ENCODE measurements around the gene ZBTB44.
A peak's percentile ranks its signal among the peaks of the same experiment; 100 is the strongest.
"Not testable (repeated sequence)": the region's sequence is repeated elsewhere in the genome, so short reads cannot be mapped to it uniquely, and the experiment has no call there.

ZBTB44 gene

DNA sequence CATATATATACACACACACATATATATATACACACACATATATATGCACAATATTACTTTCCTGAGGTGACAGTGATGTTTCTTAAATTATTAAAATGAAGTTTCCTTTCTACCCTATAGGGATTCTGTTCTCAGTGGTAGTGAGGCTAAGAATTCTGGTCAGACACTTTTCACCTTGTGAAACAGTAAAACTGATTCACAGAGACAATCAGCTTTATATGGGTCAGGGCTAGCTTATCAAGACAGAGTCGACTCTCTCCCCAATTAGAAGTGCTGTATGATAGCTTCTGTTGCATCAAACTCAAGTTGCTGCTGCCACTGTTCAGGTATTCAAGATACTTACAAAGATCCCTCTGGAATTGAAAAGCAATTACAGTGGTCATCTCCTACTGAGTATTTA lies 68.4 kb downstream of the ZBTB44 start:
- DNase-seq: no peak

DNA sequence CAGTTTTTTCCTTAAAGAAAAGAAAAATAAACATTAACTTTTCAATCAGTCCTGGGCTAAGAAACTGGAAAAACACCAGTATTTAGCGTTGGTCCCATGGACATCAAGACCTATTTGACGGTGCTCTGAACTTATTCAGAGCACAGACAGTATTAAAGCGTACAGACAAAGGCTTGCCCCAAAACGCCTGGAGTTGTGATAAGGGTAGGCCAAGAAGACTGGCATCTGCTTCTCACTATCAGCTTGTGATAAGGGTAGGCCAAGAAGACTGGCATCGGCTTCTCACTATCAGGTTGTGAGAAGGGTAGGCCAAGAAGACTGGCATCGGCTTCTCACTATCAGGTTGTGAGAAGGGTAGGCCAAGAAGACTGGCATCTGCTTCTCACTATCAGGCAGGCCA lies 69.3 kb downstream of the ZBTB44 start:
- not testable (repeated sequence) for DNase-seq

DNA sequence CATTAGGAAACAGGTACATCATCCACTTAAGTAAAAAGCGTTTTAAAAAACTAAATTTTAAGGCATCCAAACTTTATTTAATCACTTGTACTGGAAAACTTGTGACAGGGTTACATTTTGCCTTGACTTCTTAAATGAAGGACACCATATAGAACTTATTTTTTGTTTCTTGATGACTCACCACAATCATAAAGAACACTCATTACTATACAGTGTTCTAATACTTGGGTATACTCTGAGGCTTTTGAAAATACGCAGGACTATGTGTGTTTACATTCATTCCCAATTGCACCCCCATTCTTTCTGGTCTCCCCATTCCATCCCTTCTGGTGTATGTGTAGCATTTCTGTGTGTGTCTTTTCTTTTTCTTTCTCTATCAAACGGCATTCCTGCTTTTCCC lies 69.9 kb downstream of the ZBTB44 start:
- DNase-seq: no peak

DNA sequence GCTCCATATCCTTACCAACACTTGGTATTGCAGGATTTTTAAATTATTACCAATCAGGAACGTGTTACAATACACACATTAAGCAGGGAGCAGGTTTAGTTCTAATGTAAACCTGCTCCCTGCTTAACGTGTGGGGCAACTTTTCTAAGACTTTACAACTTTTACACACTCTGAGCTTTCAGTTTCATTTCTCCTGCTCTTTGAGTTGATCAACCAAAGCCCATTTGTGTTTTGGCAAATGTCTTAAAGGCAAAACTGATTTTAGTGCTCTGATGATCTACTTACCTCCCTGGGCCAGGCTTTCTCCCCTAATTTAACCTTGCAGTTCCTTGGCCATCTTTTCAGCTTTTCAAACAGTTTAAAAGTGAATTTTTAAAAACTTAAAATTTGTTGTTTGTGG lies 70.9 kb downstream of the ZBTB44 start:
- no peak for DNase-seq

DNA sequence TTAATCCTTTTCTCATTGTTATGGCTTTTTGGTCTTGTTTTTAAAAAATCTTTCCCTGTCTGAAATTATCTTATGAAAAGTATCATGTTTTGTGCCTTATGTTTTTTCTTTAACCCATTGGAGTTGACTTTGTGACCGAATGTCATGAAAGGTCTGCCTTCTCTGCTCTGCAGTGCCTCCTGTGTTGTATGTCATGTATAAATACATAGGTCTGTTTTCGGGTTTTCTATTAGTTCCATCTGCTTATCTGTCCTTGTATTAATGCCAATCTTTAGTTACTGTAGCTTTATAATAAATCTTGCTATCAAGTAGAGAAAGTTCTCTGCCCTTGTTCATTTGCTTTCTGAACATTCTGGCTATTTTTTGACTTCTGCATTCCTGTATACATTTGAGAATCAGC lies 73.0 kb downstream of the ZBTB44 start:
- DNase-seq: no peak

DNA sequence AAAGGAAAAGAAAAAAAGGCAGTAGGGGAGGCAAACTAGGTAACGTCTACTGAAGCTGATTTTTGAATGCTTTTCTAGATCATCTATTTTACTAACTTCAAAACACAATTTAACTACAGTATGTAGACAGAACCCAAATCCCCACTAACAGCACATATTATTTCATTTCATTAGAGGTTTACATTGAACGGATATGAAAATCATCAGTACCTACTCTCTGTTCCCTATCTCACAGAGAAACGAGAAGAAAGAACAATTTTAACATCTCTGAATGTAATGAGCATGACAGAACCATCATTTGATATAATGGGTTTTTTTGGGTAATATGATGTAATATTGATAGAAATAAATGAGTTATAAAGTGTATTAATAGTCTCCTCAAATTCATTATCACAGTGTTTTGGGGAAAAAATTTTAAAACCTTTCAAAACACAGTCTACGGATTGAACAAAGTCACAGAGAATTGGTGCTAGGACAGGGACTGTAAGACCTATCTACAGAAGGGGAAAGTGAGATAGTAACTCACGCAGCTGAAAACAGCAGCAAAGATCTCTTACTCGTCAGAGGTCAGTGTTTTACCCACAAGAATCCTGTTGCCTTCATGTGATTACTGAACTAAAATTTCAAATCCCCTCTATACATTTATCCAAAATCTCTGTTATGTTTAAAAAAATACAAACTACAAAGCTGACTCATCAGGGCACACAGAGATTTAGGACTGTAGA lies 77.3 kb downstream of the ZBTB44 start:
- no peak for DNase-seq

DNA sequence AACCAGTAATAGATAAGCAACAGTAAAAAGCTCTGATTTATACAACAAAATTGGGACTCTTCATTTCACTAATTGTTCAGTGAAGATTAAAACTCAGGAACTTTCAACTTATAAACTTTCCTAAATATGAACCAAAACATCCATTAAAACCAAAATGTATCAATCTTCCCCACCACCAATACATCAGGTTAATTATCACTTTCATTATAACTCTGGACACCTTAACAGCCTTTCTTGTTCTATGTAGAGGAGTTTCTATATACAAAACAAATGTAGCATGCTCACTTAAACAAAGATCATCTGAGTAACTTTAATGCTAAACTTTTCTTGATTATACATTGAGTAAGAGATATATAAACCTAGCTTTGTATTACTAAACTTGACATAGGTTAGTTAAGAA lies 80.4 kb downstream of the ZBTB44 start:
- DNase-seq: no peak

DNA sequence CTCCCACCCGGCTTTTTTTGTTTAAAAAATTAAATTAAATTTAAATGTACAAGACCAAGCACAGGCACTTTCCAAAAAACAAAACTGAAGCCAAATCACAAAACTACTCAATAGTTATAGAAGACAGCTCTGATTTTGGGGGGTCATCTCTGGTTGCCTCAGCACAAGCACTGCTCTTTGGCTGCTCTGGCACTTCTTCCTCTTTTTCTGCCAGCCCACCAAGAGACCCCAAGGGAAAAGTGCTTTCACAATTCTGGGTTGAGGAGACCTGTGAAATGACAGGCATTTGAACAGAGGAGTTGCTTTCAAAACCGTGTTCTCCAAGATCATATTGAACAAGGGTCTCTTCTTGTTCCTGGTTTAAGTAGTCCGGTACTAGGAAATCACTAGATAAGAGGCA lies 80.8 kb downstream of the ZBTB44 start:
- DNase-seq: not testable (repeated sequence)

DNA sequence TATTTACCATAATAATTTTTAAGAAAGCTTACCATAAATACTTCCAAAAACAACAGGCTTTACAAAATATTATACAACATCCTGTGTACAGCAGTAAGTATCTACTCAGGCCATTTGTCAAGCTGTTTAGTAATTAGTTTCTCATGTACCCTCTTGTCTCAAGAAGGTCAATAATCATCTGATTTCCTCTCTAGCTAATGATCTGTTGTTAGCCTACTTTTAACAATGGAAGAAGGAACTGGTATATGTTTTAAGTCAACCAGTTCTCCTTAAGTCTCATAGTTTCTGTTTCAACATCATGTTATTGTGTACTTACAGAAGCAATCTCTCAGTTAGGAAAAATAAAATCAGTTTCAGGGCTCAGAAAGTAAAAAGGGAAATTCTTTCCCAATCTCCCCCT lies 81.2 kb downstream of the ZBTB44 start:
- not testable (repeated sequence) for DNase-seq

DNA sequence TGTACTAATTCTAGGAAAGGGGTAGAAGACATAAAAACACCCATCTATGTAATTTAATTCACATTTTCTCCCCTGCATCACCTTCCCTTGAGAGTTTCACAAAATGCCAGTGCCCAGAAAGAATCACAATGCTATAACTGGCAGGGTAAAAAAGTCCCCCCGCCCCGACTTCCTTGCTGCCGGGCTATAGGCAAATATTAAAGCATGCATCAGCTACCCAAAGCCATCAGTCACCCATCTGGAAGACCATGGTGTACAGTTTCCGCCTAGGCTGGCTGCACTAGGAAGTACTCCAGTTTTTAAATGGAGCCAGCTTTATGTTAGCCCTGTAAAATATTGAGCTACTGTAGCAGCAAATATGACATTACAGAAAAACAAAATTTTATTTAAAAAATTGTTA lies 87.3 kb downstream of the ZBTB44 start:
- no peak for DNase-seq

DNA sequence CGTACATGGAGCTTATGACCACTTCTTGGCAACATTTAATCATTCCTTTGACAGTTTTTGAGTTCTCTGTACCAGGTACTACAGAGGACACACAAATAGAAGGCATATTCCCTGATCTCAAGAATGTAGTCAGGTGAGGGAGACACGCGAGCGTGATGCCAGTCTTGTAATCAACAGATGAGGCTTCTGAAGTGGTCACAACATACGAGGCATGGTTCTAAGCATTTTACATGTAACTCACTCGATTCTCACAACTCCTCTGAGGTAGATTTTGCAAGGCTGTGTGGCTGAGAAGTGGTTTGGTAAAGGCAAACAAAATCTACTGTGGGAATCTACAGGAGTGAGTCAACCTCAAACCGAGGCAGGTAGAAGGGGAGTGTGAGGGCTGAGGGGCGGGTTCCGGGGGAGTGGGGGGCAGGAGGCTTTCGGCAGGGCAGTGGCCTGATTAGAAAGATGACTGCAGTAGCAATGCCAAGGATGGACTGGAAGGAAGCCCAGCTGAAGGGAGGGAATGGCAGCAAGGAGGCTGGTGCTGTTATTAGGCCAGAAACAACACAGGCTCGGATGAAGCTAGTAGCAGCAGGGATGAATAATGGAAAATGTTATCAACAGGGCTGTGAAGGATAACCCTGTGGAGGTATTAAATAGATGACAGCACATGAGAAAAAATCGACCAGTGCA lies 91.3 kb downstream of the ZBTB44 start:
- no peak for DNase-seq

DNA sequence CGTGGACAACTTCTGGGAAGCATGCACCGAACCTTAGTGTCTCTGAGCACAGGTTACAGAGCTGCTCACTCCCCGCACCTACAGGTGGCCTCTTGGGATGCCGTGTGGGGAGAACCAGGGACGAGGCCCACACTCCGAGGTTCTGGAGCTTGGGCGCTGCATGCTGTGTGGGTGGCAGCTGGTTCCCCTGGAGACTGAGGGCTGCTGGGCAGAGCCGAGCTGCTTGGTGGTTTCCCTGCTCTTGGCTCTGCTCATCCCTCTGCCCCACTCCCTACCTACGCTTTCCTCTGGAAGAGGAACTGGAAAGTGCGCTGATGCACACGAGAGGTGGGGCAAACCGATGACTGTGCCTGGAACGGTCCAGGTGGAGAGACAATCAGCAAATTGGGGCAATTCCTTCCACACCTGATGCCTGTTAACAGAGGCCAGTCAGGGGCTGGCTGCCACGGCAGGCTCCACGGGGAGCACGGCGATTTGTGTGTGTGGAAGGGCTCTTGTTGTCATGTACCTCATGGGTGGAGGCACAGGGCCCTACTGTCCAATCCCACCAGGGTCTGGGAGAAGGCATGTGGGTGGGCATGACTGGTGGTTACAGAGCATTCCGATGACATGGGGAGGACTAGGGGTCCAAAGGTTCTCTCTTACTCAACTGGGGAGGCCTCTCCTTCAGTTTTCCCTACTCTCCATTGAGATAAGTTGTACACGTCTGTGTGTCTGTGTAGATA lies 94.2 kb downstream of the ZBTB44 start:
- DNase-seq: no peak

DNA sequence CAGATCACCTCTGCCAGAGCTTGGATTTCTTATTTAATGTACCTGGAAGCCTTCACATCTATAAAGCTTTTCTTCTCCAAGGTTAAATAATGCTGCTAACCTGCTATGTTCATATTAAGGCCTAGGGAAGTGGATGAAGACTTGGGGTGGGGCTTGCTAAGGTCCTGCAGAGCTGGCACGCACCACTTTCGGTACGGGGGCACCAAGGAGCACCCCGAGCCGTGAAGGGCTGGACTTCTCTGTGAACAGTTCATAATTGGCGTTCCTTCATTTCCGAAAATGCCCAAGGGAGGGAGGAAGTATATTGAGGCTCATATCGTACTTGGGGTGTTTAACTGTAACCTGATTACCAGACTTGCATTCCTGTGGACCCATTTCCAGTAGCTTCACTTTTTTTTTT lies 95.6 kb downstream of the ZBTB44 start:
- DNase-seq: no peak

DNA sequence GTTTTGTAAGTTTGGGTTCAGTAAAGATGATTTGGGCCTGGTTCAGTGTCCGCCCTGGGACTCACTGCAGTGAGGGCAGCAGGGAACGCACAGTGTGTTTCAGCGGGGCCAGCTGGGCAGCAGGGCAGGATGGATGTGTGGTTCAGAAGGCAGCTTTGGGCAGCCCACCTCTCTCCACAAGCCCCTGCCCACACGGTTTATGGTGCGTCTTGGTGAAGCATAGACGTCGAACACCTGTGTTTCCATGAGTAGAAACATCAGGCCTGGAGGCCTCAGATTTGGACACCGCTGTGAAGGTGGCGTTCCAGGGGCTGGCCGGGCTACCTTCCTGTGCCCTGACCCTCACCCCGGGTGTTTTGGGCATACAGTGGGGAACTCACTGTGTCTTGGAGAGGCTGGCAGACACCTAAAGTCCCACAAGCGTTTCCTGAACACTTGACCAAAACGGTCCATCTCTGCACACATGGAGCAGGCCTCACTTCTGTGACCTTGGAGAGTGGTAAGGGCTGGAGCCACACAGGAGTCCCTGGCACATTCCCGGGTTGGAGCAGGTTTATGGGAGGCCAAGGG lies 96.1 kb downstream of the ZBTB44 start:
- no peak for DNase-seq

DNA sequence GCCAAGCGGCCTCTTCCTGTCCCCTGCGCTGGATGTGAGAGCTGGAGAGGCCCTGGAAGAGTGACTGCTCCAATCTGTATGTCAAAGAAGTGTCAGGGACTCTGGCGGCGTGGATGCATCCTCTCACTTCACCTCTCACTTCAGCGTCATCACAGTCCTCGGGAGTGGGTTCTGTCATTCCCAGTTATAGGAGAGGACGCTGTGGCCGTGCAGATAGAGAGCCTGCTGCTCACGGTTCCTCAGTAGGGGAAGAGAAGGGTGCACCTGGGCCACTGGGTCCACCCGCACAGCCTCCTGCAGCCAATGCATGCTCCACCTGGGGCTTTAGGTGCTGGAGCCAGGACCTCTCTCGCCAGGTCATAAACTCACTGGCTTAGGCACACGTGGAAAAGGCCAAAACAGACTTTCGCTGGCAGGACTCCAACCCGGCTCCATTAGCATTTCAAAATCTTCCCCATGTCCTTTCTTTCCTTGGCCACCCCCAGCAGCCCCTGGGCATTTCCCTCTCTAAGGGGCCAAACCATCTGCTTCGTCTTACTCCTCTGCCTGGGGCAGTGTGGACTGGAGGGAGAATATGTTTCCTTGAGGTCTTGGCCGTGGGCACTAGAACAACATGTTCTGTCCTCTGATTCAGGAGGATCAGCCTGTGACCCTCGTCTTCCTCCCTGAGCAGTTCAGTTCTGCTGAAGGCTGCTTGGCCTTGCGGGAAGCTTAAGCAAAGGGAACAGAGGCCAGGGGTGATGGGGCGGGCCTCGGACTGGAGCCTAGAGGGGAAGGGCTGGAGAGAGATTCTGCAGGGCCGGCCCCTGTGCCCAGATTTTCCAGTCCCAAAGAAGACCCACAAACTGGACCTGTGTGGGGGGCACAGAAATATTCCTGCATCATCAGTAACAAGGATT lies 97.3 kb downstream of the ZBTB44 start:
- no peak for DNase-seq

DNA sequence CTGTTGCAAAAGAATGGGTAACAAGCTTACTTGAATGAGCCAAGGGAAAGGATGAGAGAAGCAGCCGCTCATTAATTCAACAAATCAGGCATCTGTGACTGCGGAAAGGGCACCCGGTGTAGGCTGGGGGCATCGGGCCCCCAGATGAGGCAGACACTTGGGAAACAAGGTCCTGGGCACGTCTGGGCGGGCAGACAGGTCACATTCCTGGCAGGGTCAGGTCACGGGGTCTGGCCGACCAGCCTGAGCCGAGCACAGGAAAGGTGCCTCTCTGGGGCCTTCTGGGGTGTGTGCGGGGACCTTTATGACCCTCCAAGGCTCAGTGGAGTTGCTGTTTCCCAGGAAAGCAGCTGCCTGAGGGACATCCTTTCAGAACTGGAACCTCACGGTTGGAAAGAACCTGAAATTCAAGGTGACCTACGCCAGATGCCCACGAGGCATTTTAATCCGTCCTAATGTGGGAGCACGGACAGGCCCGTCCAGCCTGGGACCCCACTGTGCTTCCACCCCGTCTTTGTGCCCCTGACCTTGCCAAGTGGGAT lies 98.1 kb downstream of the ZBTB44 start:
- no peak for DNase-seq

DNA sequence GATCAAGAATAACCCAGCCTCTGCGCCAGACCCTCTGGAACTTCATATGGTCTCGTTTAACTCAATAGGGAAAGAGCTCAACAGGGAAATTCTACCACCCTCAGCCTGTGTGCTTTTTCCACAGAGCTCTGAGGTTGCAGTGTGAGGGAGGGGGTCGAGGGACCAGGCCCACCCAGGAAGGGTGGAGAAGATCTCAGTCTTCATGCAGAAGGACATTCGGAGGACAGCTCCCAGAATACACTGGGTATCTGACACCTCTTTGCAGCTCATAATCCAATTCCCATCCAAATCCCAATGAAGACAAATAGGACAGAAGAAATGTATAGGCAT lies 98.5 kb downstream of the ZBTB44 start:
- DNase-seq: no peak

DNA sequence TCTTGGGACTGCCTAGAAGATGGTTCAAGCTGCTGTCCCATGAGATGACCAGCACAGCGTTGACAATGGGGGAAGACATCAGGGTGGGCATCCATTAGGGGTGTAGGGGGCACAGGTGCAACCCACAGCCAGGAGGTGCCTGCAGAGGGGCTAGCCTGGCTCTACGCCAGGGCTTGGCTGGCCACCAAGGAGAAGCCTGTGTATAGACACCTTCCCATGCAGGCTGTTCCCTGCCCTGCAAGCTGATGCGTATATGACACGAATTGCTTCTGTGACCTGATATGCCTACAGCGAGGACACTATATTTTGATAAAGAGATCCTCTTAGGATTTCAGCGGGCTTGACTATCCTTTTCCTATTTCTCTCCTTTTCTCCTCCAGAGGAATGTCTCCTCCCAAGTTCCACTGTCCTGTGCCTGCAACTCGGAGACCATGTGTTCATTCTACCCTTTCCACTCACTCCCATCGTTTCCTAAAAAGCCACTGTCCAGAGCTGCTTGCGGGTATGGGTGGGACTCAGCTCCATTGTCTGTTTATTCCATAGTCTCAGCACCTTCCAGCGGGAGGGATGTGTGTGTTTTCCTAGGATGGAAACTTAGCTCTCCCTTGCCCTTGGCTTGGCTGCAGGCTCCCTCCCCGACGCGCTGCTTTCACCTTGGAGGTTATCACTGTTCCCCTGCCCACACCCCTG lies 99.0 kb downstream of the ZBTB44 start:
- no peak for DNase-seq

DNA sequence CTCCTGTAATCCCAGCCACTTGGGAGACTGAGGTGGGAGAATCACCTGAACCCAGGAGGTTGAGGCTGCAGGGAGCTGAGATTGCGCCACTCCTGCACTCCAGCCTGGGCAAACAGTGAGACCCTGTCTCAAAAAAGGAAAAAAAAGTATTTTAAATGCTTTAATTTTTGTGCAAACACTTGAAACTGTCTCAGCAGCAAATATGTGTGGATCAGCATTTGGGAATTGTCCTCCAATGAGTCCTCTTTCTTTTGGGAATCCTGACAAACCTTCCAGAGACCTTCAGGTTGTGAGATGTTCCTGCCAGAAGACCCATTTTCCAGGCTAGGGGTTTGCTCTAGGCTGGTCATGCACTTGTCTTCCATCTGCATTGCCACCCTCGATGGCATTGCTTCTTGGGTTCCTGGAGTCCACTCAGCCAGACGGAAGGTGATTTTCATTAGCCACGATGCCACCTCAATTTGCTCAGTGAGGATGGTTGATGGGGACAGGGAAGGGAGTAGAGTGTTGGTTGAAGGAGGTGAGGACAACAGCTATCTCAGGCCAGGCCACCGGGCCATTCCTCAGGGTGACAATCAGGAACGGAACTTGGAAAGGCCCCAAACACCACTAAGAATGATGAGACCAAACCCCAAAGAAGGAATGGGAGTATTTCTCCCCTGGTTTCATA lies 99.7 kb downstream of the ZBTB44 start:
- DNase-seq: no peak

DNA sequence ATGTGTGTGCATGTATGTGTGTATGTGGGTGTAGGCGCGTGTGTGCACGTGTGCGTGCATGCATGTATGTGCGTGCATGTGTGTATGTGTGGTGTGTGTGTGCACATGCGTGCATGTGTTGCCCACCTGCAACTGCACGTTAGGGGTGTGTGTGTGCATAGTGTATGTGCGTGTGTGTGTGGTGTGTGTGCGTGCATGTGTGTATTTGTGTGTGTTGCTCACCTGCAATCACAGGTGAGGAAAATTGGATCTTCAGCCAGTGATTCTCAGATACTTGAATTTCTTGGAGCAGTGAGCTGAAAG lies 100.8 kb downstream of the ZBTB44 start:
- DNase-seq: no peak

DNA sequence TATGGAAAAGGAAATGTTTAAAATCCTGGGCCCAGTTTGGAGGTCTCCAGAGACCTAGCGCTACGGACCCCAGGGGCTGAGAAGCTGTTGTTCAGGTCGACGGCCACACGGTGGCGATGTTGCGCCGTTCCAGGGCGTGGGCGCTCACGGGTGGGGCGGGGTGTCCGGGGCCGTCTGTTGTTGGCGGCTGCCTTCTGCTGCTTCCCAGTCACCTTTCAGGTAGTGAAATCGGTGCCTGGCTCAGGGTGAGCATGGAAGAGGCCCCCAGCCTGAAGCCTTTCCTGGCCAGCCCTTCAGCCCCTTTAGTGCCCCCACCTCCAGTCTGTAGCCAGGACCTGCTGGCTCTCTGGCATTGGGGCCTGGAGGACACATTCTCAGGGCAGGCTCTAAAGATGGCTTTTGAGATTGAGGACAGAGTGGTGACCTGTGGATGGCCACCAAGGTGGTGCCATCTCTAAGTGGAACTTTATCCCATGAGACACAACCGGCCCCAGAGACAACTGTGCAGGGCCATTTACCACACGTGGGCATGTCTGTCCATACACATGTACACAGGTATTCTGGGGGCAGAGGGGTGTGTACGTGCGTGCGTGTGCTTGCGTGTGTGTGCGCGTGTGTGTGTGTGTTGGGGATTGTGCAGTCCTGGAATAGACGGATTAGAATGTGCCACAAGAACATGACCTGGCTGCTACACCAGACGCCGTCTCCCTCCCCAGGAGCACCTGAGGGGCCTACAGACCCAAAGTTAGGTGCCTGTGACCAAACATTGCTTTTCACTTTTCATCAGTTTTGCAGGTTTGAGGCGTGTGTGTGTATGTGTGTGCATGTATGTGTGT lies 101.4 kb downstream of the ZBTB44 start:
- DNase-seq: peak; percentile 8 to 45
